HCEC 1CT (cell line): ENCODE data around the gene FARP1.

Experiments
- DNase-seq: peaks from one replicate; pipeline ENCODE4 v3.0.0-alpha.2; 2017

FARP1 gene, protein sequence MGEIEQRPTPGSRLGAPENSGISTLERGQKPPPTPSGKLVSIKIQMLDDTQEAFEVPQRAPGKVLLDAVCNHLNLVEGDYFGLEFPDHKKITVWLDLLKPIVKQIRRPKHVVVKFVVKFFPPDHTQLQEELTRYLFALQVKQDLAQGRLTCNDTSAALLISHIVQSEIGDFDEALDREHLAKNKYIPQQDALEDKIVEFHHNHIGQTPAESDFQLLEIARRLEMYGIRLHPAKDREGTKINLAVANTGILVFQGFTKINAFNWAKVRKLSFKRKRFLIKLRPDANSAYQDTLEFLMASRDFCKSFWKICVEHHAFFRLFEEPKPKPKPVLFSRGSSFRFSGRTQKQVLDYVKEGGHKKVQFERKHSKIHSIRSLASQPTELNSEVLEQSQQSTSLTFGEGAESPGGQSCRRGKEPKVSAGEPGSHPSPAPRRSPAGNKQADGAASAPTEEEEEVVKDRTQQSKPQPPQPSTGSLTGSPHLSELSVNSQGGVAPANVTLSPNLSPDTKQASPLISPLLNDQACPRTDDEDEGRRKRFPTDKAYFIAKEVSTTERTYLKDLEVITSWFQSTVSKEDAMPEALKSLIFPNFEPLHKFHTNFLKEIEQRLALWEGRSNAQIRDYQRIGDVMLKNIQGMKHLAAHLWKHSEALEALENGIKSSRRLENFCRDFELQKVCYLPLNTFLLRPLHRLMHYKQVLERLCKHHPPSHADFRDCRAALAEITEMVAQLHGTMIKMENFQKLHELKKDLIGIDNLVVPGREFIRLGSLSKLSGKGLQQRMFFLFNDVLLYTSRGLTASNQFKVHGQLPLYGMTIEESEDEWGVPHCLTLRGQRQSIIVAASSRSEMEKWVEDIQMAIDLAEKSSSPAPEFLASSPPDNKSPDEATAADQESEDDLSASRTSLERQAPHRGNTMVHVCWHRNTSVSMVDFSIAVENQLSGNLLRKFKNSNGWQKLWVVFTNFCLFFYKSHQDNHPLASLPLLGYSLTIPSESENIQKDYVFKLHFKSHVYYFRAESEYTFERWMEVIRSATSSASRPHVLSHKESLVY

DNA sequence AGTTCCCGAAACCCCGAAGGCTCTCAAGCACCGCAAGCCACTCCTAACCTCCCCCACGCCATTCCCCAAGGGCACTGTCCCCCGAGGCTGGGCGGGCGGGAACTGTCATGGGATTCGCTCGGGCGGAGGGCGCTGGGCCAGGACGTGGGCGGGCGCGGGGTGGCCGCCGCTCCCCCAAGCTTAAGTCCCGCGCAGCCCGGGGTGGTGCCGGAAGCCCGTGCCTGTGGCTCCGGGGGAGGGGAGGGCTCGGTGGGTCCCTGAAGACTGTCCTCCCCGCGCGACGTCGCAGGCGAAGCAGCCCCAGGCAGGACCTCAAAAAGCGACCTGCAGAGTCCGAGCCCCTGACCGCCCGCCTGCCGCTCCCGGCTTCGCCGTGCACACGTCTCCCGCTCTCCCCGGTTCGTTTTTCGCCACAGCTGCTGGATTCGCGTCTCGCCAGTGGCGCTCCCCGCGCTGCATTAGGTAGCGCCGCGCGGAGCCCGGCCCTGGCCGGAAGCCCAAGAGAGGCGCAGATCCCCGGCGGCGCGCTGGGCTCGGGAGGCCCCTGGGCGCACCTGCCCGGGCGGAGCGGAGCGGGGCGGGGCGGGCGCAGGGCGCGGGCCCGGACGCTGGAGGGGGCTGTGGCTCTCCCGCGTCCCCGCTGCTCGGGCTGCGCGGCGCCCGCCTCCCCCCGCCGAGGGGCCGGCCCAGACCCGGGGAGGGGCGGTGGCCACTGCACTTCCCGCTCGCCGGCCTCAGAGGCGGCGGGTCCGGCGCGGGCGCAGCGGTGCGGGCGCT is at the start of gene FARP1:
FARP1 (plus strand) TSS at position 715 of the 777 bp plus-strand sequence. CDS start 70,149 bp downstream, outside the sequence.
- peak; percentile 62 for DNase-seq

DNA sequence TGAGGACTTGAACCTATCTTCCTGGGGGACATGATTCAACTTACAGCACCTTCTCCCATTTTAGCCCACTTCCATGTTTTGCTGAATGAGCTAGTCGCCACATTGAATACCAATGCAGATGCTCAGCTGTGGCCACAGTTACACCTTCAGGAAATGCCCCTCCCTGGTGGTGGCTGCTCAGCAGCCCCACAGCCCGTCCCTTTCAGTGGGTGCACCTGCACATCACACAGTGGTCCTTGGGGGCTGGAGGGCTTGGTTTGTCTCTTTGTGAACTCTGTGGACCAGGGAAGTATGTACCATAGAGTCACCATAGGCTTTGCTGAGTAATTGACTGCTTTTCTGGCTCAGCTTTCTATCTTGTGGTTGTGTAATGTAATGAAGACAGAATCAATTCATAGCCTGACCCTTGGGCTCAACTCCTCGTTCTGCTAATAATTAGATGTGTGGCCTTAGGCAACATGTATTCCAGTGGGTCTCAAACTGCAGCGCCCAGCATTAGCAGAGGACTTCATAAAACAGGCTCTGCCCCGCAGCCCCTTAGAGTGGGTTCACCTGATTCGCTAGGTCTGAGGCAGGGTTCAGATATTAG is 48.1 kb upstream of the FARP1 start:
- no peak for DNase-seq

DNA sequence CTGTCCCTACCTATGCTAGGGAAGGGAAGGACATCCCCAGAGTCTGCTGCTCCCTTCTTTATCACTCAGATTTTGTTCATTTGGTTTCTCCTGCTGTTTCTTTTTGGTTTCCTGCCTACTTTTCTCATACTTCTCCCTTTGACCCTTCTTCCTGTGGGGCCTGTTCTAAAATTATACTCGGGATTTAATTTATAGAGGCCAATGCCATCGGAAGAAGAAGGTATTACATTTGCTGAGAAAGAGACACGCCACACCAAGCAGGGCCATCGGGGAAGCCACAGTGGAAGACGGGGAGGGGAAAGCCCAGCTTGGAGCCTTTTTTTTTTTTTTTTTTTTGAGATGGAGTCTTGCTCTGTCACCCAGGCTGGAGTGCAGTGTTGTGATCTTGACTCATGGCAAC is 46.8 kb upstream of the FARP1 start:
- no peak for DNase-seq

DNA sequence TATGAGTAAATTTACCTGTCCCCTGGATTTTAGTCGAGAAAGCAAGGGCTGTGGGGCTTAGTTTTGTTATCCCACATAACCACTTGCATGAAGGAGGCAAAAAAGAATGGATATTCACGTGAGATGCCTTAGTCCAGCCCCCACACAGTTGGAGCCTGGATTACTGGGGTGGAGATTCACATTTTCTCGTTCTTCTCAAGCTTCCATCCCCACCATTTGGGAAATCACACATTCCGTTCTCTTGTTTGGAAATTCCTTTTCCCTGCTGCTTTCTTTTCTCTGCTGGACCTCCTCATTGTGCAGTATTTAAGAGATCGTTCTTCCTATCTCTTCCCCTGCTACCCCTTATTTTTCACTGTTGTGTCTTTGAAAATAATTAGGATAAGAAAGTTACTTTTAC is 45.1 kb upstream of the FARP1 start:
- DNase-seq = no peak

DNA sequence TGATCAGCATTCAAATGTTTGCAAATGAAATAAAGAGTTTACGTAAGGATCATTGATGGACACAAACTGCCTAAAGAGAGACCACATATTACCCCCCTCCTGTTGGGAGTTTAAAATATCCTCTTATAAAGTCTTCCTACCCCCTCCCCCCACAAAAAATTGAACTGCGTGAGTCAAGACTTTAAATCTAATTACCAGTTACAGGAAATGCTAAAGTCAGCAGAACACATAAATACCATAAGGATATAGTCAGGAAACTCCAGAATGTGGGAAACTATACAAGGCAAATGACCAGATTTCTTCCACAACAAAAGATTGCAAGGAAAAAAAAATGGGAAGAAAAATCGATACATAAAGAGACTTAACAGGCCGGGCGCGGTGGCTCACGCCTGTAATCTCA is 44.4 kb upstream of the FARP1 start:
- peak; percentile 49 for DNase-seq

DNA sequence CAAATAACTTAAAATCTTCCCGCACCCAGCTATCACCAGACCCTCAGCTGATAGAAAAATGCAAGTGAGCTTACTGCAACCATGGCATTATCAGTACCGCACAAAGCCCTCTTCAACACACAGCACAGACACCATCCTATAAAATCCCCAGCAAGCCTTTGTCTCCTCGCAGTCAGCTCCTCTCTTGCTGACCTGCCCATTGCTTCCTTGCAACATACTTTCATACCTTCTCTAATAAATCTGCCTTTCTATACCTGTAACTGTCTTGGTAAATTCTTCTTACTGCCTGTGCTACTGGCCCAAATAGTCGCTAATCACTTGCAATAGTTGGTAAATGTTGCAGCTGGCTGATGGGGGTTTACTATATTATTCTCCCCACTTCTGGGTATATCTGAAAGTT is 43.3 kb upstream of the FARP1 start:
- no peak for DNase-seq

DNA sequence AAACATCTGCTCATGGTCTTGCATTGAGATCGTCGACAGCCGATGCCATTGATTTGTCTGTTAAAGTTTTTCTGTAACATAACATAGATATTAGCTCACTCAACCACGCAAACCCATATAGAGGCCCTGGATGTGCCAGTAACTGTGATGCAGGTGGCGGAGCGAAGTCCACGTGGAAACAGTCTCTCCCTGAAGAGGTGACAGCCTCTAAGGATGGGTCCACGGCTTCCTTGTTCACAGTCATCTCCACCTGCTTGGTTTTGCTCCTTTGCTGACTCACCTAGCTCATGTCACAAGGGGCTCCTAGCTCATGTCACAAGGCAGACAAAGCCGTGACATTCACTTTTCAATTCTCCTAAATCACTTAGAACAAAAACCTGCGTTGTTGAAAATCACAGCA is 42.4 kb upstream of the FARP1 start:
- no peak for DNase-seq

DNA sequence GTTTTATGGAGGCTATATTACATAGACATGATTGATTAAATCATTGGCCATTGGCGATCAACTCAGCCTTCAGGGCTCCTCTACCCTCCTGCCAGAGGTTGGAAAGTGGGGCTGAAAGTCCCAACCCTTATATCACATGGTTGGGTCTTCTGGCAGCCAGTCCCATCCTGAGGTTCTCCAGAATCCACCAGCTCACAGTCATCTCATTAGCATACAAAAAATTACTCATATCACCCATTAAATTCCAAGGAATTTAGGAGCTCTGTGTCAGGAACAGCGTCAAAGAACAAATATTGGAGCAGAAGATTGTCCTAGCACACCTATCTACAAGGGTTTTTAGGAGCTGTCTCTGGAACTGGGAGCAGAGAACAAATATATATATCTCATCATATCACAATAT is 39.4 kb upstream of the FARP1 start:
- no peak for DNase-seq

DNA sequence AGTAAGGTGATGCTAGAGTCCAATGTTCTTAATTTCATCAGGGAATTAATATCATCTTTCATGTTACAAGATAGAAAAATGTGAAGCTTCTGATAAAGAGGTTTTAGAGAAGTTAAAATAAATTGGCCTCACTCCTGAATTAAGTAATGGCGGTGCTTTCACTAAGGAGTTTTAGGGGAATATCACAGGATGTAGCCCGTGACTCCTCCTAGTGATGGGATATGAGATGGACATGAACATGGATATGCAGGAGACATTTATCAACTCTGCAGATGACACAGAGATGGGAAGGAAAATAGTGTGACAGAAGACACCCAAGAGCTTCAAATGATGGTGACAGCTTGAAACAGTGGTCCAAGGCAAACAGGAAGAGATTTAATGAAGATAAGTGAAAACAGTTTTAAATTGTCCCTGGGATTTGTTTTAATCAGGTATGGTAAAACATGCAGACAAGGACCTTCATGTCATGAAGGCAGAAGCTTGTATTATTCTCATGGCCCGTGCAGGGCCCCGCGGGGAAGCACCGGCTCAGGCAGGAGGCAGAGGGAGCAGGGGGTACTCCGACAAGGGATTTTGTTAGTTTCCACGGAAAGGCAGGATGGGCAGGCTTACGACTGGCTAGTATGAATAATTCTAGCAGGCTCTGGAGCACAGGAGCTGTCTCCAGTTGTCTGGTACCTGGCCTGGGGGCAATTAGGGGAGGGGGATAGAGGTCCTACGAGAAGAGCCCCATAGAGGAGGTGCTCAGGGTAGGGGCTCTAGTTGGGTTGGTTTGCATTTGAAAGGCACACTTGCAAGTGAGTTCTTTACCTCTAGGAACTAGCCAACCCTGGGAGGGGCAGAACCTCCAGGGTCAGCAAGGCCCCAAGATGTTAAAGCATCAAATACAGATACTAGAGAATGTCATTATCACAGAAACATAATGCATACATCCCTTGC is 38.7 kb upstream of the FARP1 start:
- DNase-seq = peak; percentile 31

DNA sequence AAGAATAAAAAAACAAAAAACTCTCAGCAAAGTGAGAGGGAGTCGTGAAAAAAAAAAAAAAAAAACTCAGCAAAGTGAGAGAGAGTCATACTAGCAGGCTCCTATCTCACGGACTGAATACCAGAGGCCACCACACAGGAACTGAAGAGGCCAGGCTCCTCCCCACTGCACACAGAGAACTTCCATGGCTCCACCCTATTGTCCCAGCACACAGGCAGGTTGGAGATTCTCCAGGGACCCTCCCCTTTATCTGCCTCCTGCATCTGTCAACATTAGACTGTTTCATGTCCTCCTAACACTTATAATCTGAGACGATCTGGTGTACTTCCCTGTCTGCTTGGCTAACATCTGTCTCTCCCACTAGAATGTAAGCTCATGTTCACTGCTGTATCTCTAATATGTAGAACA is 37.0 kb upstream of the FARP1 start:
- no peak for DNase-seq

DNA sequence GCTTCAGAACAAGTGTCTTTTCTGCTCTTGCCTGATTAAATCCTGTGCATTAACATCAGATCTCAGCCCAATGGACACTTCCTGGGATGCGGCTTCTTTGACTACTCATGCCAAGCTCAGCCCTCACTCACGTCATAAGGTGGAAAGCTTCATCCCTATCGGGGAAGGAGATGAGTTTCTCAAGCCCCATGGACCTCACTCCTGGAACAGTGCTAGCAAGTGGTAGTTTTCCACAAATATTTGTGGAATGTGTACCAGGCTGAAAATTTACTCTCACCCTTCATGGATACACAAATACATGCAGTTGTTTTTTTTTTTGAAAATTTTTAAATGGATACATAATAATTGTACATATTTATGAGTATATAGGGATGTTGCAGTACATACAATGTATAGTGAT is 34.6 kb upstream of the FARP1 start:
- DNase-seq = no peak

DNA sequence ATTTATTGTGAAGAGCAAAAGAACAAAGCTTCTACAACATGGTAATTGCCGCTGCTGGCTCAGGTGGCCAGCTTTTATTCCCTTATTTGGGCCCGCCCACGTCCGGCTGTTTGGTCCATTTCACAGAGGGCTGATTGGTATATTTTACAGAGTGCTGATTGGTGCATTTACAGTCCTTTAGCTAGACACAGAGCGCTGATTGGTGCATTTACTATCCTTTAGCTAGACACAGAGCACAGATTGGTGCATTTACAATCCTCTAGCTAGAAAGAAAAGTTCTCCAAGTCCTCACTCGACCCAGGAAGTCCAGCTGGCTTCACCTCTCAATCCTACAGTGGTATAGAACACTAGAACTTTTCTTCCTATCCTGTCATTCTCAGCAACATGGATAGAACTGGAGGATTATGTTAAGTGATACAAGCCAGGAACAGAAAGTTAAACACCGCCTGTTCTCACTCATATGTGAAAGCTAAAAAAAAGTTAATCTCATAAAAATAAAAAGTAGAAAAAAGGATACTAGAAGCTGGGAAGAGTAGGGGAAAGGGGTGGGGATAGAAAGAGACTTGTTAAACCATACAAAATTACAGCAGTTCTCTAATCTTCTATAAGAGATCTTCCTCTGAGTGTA is 33.6 kb upstream of the FARP1 start:
- no peak for DNase-seq

DNA sequence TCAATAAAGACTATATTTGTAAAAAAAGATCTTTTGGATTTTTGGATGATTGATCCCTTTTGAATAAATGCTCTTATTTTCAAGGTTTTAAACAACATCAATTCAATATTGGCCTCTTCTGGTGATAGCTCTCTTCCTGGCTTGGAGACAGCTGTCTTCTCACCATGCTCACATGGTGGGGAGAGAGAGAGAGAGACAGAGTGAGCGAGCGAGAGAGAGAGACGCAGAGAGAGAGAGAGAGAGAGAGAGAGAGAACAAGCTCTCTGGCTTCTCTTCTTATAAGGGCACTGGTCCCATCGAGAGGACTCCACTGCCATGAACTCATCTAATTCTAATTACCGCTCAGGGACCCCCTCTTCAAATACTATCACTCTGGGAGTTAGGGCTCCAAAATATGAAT is 32.1 kb upstream of the FARP1 start:
- no peak for DNase-seq

DNA sequence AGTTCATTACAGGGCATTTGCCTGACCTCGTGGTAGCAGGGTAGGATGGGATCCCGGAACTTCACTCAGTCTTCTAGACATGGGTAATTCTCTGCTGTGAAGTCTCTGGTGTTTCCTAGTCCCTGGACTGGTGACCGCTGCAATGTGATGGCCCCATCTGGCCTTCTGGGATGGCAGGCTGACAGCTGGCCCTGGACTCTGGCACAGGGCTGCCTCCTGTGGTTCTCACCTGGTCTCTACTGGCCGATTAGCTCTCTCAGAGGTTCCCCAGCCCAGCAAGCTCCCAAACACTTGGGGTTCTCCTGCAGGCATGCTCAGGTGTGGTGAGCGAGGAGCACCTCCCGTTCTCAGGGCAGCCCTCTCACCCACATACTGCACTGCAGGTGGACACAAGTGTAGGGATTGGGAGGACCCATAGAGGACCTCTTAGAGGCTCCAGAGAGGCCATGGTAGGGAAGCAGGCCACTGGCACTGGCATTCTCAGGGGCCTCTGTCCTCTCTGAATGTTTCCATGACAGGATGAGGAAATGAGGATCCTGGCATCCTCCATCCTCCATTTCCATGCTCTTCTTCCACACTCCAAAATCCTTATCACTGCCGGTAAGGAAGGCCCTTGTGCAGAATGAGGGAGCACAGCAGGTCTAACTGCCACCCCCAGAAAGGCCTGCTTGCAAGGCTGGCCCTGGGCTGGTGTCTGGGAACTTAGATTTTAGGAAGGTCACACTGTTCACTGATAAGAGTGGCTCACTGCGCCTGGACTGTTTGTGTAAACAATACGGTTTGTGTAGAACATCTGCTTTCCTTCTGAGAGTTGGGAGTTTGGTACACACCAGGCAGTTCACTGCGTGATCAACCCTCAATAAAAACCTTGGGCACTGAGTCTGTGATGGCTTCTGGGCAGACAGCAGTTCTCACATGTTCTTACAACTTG is 31.5 kb upstream of the FARP1 start:
- DNase-seq = no peak

DNA sequence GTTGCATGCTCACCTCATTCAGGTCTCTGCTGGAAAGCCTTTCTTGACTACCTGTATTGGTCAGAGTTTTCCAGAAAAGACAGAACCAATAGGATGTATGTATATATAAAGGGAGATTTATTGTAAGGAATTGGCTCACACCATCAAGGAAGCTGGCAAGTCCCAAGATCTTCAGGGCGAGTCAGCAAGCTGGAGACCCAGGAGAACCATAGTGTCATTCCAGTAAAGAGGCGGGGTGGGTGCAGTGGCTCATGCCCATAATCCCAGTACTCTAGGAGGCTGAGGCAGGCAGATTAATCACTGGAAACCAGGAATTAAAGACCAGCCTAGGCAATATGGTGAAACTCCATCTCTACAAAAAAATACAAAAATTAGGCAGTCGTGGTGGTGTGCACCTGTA is 30.4 kb upstream of the FARP1 start:
- no peak for DNase-seq

DNA sequence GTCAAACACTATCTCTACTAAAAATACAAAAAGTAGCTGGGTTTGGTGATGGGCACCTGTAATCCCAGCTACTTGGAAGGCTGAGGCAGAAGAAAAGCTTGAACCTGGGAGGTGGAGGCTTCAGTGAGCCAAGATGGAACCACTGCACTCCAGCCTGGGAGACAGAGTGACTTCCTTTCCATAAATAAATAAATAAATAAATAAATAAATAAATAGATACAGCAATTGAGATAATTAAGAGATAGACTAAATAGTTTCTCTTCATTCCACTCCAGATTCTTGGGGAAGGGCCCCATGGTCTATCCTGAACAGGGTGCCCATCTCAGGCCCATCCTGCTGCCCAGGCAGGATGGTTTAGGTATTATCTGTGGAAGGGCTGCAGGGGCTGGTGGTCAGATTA is 24.0 kb upstream of the FARP1 start:
- DNase-seq = no peak

DNA sequence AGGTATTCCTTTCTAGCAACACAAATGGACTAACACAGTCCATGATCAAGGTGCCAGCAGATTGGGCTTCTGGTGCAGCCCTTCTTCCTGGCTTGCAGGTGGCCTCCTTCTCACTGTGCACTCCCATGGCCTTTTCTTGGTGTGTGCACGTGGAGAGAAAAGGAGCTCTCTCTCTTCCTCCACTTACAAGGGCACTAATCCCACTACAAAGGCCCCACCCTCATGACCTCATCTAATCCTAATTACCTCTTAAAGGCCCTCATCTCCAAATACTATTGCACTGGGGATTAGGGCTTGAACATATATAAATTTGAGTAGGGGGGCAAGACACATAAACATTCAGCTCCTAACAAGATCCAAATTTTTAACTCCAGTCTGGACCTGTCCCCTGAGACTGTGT is 19.7 kb upstream of the FARP1 start:
- DNase-seq = no peak

DNA sequence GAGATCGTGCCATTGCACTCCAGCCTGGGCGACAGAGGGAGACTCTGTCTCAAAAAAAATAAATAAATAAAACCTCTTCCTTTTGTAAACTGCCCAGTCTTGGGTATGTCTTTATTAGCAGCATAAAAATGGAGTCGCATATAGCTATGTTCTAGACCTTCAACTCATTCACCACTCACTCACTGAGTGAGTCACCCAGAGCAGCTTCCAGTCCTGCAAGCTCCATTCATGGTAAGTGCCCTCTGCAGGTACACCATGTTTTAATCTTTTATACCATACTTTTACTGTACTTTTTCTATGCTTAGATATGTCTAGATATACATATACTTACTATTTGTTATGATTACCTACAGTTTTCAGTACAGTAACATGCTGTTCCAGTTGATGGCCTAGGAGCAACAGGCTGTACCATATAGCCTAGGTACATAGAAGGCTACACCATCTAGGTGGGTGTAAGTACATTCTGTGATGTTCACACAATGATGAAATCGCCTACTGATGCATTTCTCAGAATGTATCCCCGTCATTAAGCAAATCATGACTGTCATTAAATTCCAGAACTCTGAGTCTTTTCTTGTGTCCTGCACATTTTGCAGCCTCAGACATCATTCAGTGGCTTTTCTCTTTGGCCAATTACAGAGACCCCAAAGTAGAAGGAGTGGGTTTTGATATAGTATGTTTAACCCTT is 13.7 kb upstream of the FARP1 start:
- DNase-seq = peak; percentile 50

DNA sequence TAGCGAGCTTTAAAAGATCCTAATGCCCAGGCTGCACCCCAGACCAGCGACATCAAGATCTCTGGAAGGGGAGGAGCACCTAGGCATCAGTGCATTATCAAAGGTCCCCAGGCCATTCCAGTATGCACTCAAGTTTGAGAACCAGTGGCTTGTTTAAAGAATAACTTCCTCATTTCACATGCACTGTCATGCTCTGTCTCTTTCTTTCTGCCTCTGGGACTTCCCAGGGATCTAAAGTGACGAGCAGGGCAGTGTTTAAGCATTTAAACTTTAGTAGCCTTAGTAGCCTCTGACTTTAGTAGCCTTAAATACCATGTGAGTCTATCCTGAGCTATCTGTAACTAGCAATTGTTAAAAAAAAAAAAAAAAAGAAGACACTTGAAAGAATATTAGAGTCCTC is 8.9 kb upstream of the FARP1 start:
- DNase-seq = no peak
